H9 (cell line): Measurements from ENCODE around the gene BSDC1. TPM values are rescaled to one million over a fixed set of nuclear protein-coding genes. Genes with fewer than 3 reads are reported as not detected.

Experiments
- DNase-seq: peaks from one replicate; pipeline ENCODE4 v3.0.0-alpha.2; 2017
- H2AFZ ChIP-seq: one replicate; pipeline ENCODE4 v1.6.1; 2013; ENCODE audit warnings: mild to moderate bottlenecking, low read length, control low read depth, moderate library complexity
- H2AK5ac ChIP-seq: 2 replicates; pipeline ENCODE4 v1.6.1; 2013; ENCODE audit warnings: low read length, control low read depth, mixed read lengths; ENCODE audit not compliant: insufficient read length
- H2BK120ac ChIP-seq: one replicate; pipeline ENCODE4 v1.6.1; 2013; ENCODE audit warnings: low read depth, mild to moderate bottlenecking, low read length, control low read depth, inconsistent platforms; ENCODE audit not compliant: poor library complexity, severe bottlenecking
- H2BK12ac ChIP-seq: 2 replicates; pipeline ENCODE4 v1.6.1; 2013; ENCODE audit warnings: low read length, control low read depth, mixed read lengths, low read depth; ENCODE audit not compliant: insufficient read length
- H2BK15ac ChIP-seq: 2 replicates; pipeline ENCODE4 v1.6.1; 2013; ENCODE audit warnings: low read depth, low read length, control low read depth
- H2BK20ac ChIP-seq: one replicate; pipeline ENCODE4 v1.6.1; 2013; ENCODE audit warnings: low read depth, mild to moderate bottlenecking, low read length, control low read depth, inconsistent platforms; ENCODE audit not compliant: poor library complexity, severe bottlenecking
- H2BK5ac ChIP-seq: 2 replicates; pipeline ENCODE4 v1.6.1; 2013; ENCODE audit warnings: low read length, control low read depth, mixed read lengths; ENCODE audit not compliant: insufficient read length
- H3K14ac ChIP-seq: 2 replicates; pipeline ENCODE4 v1.6.1; 2013; ENCODE audit warnings: low read length, control low read depth; ENCODE audit not compliant: insufficient read depth
- H3K18ac ChIP-seq: 2 replicates; pipeline ENCODE4 v1.6.1; 2013; ENCODE audit warnings: low read depth, mild to moderate bottlenecking, mixed read lengths, low read length, control low read depth; ENCODE audit not compliant: insufficient read length
- H3K23ac ChIP-seq: 2 replicates; pipeline ENCODE4 v1.6.1; 2013; ENCODE audit warnings: low read length, control low read depth, mixed read lengths, low read depth; ENCODE audit not compliant: insufficient read length
- H3K23me2 ChIP-seq: 2 replicates; pipeline ENCODE4 v1.6.1; 2013; ENCODE audit warnings: low read depth, mild to moderate bottlenecking, mixed read lengths, low read length, control low read depth; ENCODE audit not compliant: insufficient read length, poor library complexity, severe bottlenecking
- H3K27ac ChIP-seq: 2 replicates; pipeline ENCODE4 v1.5.1; 2013; ENCODE audit warnings: low read length, control low read depth, mixed read lengths, low read depth; ENCODE audit not compliant: insufficient read length
- H3K27me3 ChIP-seq: 2 replicates; pipeline ENCODE4 v1.6.1; 2013; ENCODE audit warnings: low read length, control low read depth, inconsistent platforms; ENCODE audit not compliant: insufficient read depth
- H3K4ac ChIP-seq: 2 replicates; pipeline ENCODE4 v1.6.1; 2013; ENCODE audit warnings: low read depth, mild to moderate bottlenecking, control low read depth, inconsistent platforms, low read length, moderate library complexity
- H3K4me1 ChIP-seq: 2 replicates; pipeline ENCODE4 v1.6.1; 2013; ENCODE audit warnings: low read length, control low read depth, inconsistent platforms; ENCODE audit not compliant: insufficient read depth
- H3K4me2 ChIP-seq: 2 replicates; pipeline ENCODE4 v1.6.1; 2013; ENCODE audit warnings: low read length, control low read depth, mixed read lengths; ENCODE audit not compliant: insufficient read length, insufficient read depth
- H3K56ac ChIP-seq: 2 replicates; pipeline ENCODE4 v1.6.1; 2013; ENCODE audit warnings: low read depth, mild to moderate bottlenecking, mixed read lengths, low read length, control low read depth; ENCODE audit not compliant: insufficient read length
- H3K79me1 ChIP-seq: 2 replicates; pipeline ENCODE4 v1.6.1; 2013; ENCODE audit warnings: low read depth, mild to moderate bottlenecking, moderate library complexity, low read length, control low read depth, inconsistent platforms; ENCODE audit not compliant: insufficient read depth, poor library complexity, severe bottlenecking
- H3K79me2 ChIP-seq: 2 replicates; pipeline ENCODE4 v1.6.1; 2013; ENCODE audit warnings: low read length, control low read depth, inconsistent platforms; ENCODE audit not compliant: insufficient read depth
- H3K9ac ChIP-seq: 2 replicates; pipeline ENCODE4 v1.6.1; 2013; ENCODE audit warnings: low read length, control low read depth, mixed read lengths; ENCODE audit not compliant: insufficient read length; ENCODE audit errors: extremely low read depth
- H3K9me3 ChIP-seq: one replicate; pipeline ENCODE4 v1.6.1; 2013; ENCODE audit warnings: low read depth, low read length, inconsistent platforms; ENCODE audit not compliant: control insufficient read depth
- H3T11ph ChIP-seq: one replicate; pipeline ENCODE4 v1.6.1; 2013; ENCODE audit warnings: mild to moderate bottlenecking, low read length, control low read depth, inconsistent platforms
- H4K20me1 ChIP-seq: one replicate; pipeline ENCODE4 v1.6.1; 2013; ENCODE audit not compliant: control insufficient read depth, insufficient read length, insufficient read depth
- H4K5ac ChIP-seq: 2 replicates; pipeline ENCODE4 v1.6.1; 2013; ENCODE audit warnings: low read depth, mild to moderate bottlenecking, mixed read lengths, low read length, control low read depth; ENCODE audit not compliant: insufficient read length
- H4K8ac ChIP-seq: replicated peaks from 2 replicates; pipeline ENCODE4 v1.6.1; 2013; ENCODE audit warnings: low read length, control low read depth, mixed read lengths, low read depth; ENCODE audit not compliant: insufficient read length
- H4K91ac ChIP-seq: 2 replicates; pipeline ENCODE4 v1.6.1; 2013; ENCODE audit warnings: low read depth, mild to moderate bottlenecking, moderate library complexity, mixed read lengths, low read length, control low read depth; ENCODE audit not compliant: insufficient read length
- H3K27ac Mint-ChIP-seq, 3 experiments: 2 replicates in 2 of 3; 3 replicates in 1 of 3; pipeline ENCODE4 v1.8.0; 2020 to 2021; ENCODE audit warnings: mixed read lengths in 3 of 3, mild to moderate bottlenecking in 1 of 3, moderate library complexity in 1 of 3
- H3K27me3 Mint-ChIP-seq: 2 replicates; pipeline ENCODE4 v1.8.0; 2021; ENCODE audit warnings: low read depth, mild to moderate bottlenecking, moderate library complexity, mixed read lengths
- H3K36me3 Mint-ChIP-seq, 3 experiments: 2 replicates in 2 of 3; 3 replicates in 1 of 3; pipeline ENCODE4 v1.8.0; 2020 to 2021; ENCODE audit warnings: low read depth in 3 of 3, mixed read lengths in 3 of 3; ENCODE audit not compliant: insufficient read depth in 1 of 3
- H3K4me1 Mint-ChIP-seq, 2 experiments: 2 replicates each; pipeline ENCODE4 v1.8.0; 2020; ENCODE audit warnings: mixed read lengths in 2 of 2
- H3K4me3 Mint-ChIP-seq, 2 experiments: 2 replicates in 1 of 2; 3 replicates in 1 of 2; pipeline ENCODE4 v1.8.0; 2020 to 2021; ENCODE audit warnings: mild to moderate bottlenecking in 2 of 2, mixed read lengths in 2 of 2, moderate library complexity in 1 of 2
- H3K9me3 Mint-ChIP-seq, 2 experiments: 2 replicates in 1 of 2; 3 replicates in 1 of 2; pipeline ENCODE4 v1.8.0; 2020; ENCODE audit warnings: mild to moderate bottlenecking in 2 of 2, mixed read lengths in 2 of 2, moderate library complexity in 1 of 2
- CTCF ChIP-seq: fragments of 200-600 bp; sonication (generic); conservative IDR thresholded peaks from 3 replicates; pipeline ENCODE4 v1.8.0; 2021; ENCODE audit warnings: antibody characterized with exemption, mild to moderate bottlenecking
- WGBS: extraction: QIAGEN DNeasy Blood & Tissue Kit; methylation state at CpG from one replicate; pipeline ENCODE4 v1.1.7; 2013; ENCODE audit warnings: missing lambda C conversion rate, low lambda C conversion rate, mixed read lengths; ENCODE audit not compliant: insufficient read length; ENCODE audit errors: extremely low coverage; 5-methylcytosine and 5-hydroxymethylcytosine counted together
- total RNA-seq: library from RNA; stranded (reverse); gene quantifications from 2 replicates; pipeline ENCODE4 v1.2.1, GENCODE V29; 2021

Gene BSDC1
- total RNA-seq, 1 experiment from 2014 or later, result 52.6 TPM

DNA sequence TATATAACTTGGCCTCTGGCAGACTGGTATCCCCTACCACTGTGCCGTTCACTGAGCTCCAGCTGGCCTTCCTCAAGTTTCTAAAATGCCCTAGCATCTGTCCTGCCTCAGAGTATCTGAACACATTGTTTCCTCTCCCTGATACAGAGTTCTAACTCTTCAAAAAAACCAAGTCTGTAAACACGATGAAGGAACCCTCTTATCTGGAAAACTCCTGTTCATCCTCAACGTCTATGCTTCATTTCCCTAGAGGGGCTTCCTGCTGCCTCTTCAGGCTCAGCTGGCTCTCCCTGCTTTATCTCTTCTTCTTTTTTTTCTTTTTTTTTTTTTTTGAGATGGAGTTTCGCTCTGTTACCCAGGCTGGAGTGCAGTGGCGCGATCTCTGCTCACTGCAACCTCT is 5.6 kb downstream of the BSDC1 start:
- H2BK5ac ChIP-seq, result no peak overlapping the region
- Mint-ChIP-seq H3K4me3 (no peak overlapping the region), H3K27me3 (no peaks in the 10 kb centered on the region)

More for the DNA sequence above, 5.6 kb downstream of the BSDC1 start:
- peaks cover 6 to 7% of the 10 kb centered on the region in 2 experiments for H3K4me1 Mint-ChIP-seq
- H3K27me3 ChIP-seq, result no peaks in the 10 kb centered on the region
- H3K79me2 ChIP-seq, result no peaks in the 10 kb centered on the region; the same call in 1 of the 2 replicates
- H3K56ac ChIP-seq, result no peak overlapping the region
- H2BK12ac ChIP-seq, result no peak overlapping the region
- TF ChIP-seq CTCF, result no peak
- H3K14ac ChIP-seq, result no peak overlapping the region
- H3K9me3 ChIP-seq, result no peaks in the 10 kb centered on the region
- no peak overlapping the region for H3K4ac ChIP-seq
- no peak overlapping the region for H3K23ac ChIP-seq
- H4K20me1 ChIP-seq, result no peaks in the 10 kb centered on the region
- H3K27ac ChIP-seq, result no peak overlapping the region
- H3K36me3 Mint-ChIP-seq, result peaks cover 15 to 41% (median 38%) of the 10 kb centered on the region in 3 experiments
- H3K18ac ChIP-seq, result no peak overlapping the region
- H4K8ac ChIP-seq, result no peak overlapping the region
- peaks cover 5% of the 10 kb centered on the region; the same call in 1 of the 2 replicates for H3K4me1 ChIP-seq
- H3K27ac Mint-ChIP-seq, result no peak overlapping the region
- no peak overlapping the region for H2BK20ac ChIP-seq
- H3K9me3 Mint-ChIP-seq, result no peaks in the 10 kb centered on the region; a peak in 1 of 5 replicates
- no peak overlapping the region for H3T11ph ChIP-seq
- DNase-seq, result no peak
- no peaks in the 10 kb centered on the region for H3K23me2 ChIP-seq
- H2BK15ac ChIP-seq, result no peak overlapping the region
- H2AFZ ChIP-seq, result no peak overlapping the region
- H3K79me1 ChIP-seq, result peaks cover 5% of the 10 kb centered on the region
- no peak overlapping the region for H2AK5ac ChIP-seq
- no peak overlapping the region for H2BK120ac ChIP-seq
- no peak overlapping the region for H3K4me2 ChIP-seq
- no peak overlapping the region for H4K91ac ChIP-seq
- no peak overlapping the region for H3K9ac ChIP-seq
- WGBS, result no CpG with 5 or more reads among the region's 6 CpGs
- H4K5ac ChIP-seq, result no peak overlapping the region
